DOHH2 (cell line): ENCODE measurements around the gene AKAP5.

Experiments
- CTCF ChIP-seq: fragments of 200-600 bp; sonication (generic); IDR thresholded peaks from one replicate; pipeline ENCODE4 v1.5.1; 2014; ENCODE audit warnings: antibody characterized with exemption, mild to moderate bottlenecking, low read depth, low read length; ENCODE audit not compliant: poor library complexity, severe bottlenecking
- EZH2phosphoT487 ChIP-seq: fragments of 200-600 bp; sonication (generic); IDR thresholded peaks from 2 replicates; pipeline ENCODE4 v1.6.1; 2017; ENCODE audit warnings: borderline replicate concordance, mild to moderate bottlenecking, antibody characterized with exemption, low read length, moderate library complexity, mixed read lengths

GRCh38 chr14:64502456-64502855, 37.2 kb downstream of the AKAP5 start:
- TF ChIP-seq CTCF (no peak), EZH2phosphoT487 (no peak)
